GM12878 (cell line): ENCODE measurements around the gene PRR7. TPM values are rescaled to one million over a fixed set of nuclear protein-coding genes. Genes with fewer than 3 reads are reported as not detected.

ENCODE experiments used
- BCL11A ChIP-seq: IDR thresholded peaks from 2 replicates; pipeline ENCODE4 v1.6.1; 2011; ENCODE audit warnings: low read depth, low read length
- HDAC2 ChIP-seq: fragments of 200-600 bp; sonication (generic); IDR thresholded peaks from 2 replicates; pipeline ENCODE4 v1.6.1; 2017
- IKZF1 ChIP-seq: fragments of 450-650 bp; conservative IDR thresholded peaks from 2 replicates; pipeline ENCODE4 v1.6.1; 2017; ENCODE audit warnings: antibody characterized with exemption, mild to moderate bottlenecking
- NRF1 ChIP-seq: conservative IDR thresholded peaks from 2 replicates; pipeline ENCODE4 v1.6.1; 2011; ENCODE audit warnings: mild to moderate bottlenecking, low read depth, low read length, improper control_type of control experiment
- POLR2A ChIP-seq: IDR thresholded peaks from 2 replicates; pipeline ENCODE4 v1.6.1; 2011; ENCODE audit warnings: low read depth, mild to moderate bottlenecking, low read length
- POU2F2 ChIP-seq: IDR thresholded peaks from 3 replicates; pipeline ENCODE4 v1.6.1; 2011; ENCODE audit warnings: low read depth, mild to moderate bottlenecking, low read length, borderline replicate concordance
- RB1 ChIP-seq: fragments of 450-650 bp; formaldehyde crosslinking; IDR thresholded peaks from 2 replicates; pipeline ENCODE4 v1.6.1; 2017; ENCODE audit warnings: mild to moderate bottlenecking, borderline replicate concordance
- RELA ChIP-seq: fragments of 450-650 bp; IDR thresholded peaks from 2 replicates; pipeline ENCODE4 v1.8.0; 2014; ENCODE audit warnings: borderline replicate concordance; ENCODE audit not compliant: partially characterized antibody
- RFX5 ChIP-seq: IDR thresholded peaks from 2 replicates; pipeline ENCODE4 v1.6.1; 2011; ENCODE audit warnings: low read depth, low read length, improper control_type of control experiment
- SIN3A ChIP-seq: IDR thresholded peaks from 2 replicates; pipeline ENCODE4 v1.6.1; 2012; ENCODE audit warnings: low read depth, low read length, improper control_type of control experiment
- SMAD1 ChIP-seq: fragments of 450-650 bp; IDR thresholded peaks from 2 replicates; pipeline ENCODE4 v1.6.1; 2018; ENCODE audit warnings: mild to moderate bottlenecking, low read depth; ENCODE audit not compliant: partially characterized antibody
- SMARCA5 ChIP-seq: fragments of 450-650 bp; IDR thresholded peaks from 2 replicates; pipeline ENCODE4 v1.6.1; 2017; ENCODE audit warnings: mild to moderate bottlenecking
- SPI1 ChIP-seq: IDR thresholded peaks from 2 replicates; pipeline ENCODE4 v1.6.1; 2011; ENCODE audit warnings: low read depth, mild to moderate bottlenecking, low read length, moderate library complexity, borderline replicate concordance; ENCODE audit not compliant: insufficient read depth
- SUPT20H ChIP-seq: IDR thresholded peaks from 2 replicates; pipeline ENCODE4 v1.6.1; 2011; ENCODE audit warnings: low read depth, mild to moderate bottlenecking, low read length, moderate library complexity, borderline replicate concordance; ENCODE audit not compliant: control insufficient read depth
- ZBTB33 ChIP-seq: fragments of 450-650 bp; IDR thresholded peaks from 2 replicates; pipeline ENCODE4 v1.6.1; 2017; ENCODE audit warnings: mild to moderate bottlenecking
- ZZZ3 ChIP-seq: IDR thresholded peaks from 2 replicates; pipeline ENCODE4 v1.6.1; 2011; ENCODE audit warnings: low read depth; ENCODE audit not compliant: control insufficient read depth, insufficient read length
- polyA plus RNA-seq, 11 experiments: library from polyadenylated mRNA; depleted of rRNA in 4 of 11; unstranded in 6 of 11; stranded (reverse) in 5 of 11; fragments of >200 nt; fragmentation: Nextera tagmentation in 4 of 11; fragmentation: Illumina TruSeq in 1 of 11; extraction: Ambion mirVana in 4 of 11; extraction: Trizol in 1 of 11; gene quantifications; 1 replicate in 1 of 11; 2 replicates in 10 of 11; pipeline versions ENCODE4 v1.2.1 to v1.2.3, GENCODE V29; 2011 to 2016; ENCODE audit warnings: inconsistent platforms in 2 of 11, missing spikeins in 2 of 11, low read depth in 1 of 11
- total RNA-seq, 4 experiments: library from RNA; depleted of rRNA in 3 of 4; stranded (reverse); fragments of >200 nt in 3 of 4; fragmentation: Illumina TruSeq in 1 of 4; extraction: Trizol in 1 of 4; gene quantifications; 2 replicates each; pipeline versions ENCODE4 v1.2.1 to v1.2.3, GENCODE V29; 2013 to 2021
- TF ChIP-seq, protein P1 (sequence below): fragments of 450-650 bp; IDR thresholded peaks from 2 replicates; pipeline ENCODE4 v1.6.1; 2017; ENCODE audit warnings: low read depth, mild to moderate bottlenecking, moderate library complexity
- TF ChIP-seq, protein P2 (sequence below): fragments of 450-650 bp; IDR thresholded peaks from 2 replicates; pipeline ENCODE4 v1.6.1; 2017; ENCODE audit warnings: mild to moderate bottlenecking, moderate library complexity
- TF ChIP-seq, protein P3 (sequence below): IDR thresholded peaks from 2 replicates; pipeline ENCODE4 v1.6.1; 2012; ENCODE audit warnings: low read depth, low read length, improper control_type of control experiment
- TF ChIP-seq, protein P4 (sequence below): fragments of 450-650 bp; IDR thresholded peaks from 2 replicates; pipeline ENCODE4 v1.6.1; 2017; ENCODE audit warnings: borderline replicate concordance

The PRR7 gene
- total and polyA plus RNA-seq, 10 of the 15 experiments (the other 5 are each of a cell fraction or from before 2014, with no cell fraction given) = 0.09 to 18.8 (median 4.6) TPM; not detected in 2

- no peak for TF ChIP-seq ZBTB33
- TF ChIP-seq RELA = no peak
- TF ChIP-seq SPI1 = peak; percentile 33; the same call in 1 of the 2 replicates
- no peak for TF ChIP-seq POLR2A
- TF ChIP-seq, protein P1, sequence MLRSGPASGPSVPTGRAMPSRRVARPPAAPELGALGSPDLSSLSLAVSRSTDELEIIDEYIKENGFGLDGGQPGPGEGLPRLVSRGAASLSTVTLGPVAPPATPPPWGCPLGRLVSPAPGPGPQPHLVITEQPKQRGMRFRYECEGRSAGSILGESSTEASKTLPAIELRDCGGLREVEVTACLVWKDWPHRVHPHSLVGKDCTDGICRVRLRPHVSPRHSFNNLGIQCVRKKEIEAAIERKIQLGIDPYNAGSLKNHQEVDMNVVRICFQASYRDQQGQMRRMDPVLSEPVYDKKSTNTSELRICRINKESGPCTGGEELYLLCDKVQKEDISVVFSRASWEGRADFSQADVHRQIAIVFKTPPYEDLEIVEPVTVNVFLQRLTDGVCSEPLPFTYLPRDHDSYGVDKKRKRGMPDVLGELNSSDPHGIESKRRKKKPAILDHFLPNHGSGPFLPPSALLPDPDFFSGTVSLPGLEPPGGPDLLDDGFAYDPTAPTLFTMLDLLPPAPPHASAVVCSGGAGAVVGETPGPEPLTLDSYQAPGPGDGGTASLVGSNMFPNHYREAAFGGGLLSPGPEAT = peak; percentile 37
- peak; percentile 95; the same call in 2 of the 3 replicates for TF ChIP-seq POU2F2
- no peak for TF ChIP-seq NRF1
- TF ChIP-seq, protein P2, sequence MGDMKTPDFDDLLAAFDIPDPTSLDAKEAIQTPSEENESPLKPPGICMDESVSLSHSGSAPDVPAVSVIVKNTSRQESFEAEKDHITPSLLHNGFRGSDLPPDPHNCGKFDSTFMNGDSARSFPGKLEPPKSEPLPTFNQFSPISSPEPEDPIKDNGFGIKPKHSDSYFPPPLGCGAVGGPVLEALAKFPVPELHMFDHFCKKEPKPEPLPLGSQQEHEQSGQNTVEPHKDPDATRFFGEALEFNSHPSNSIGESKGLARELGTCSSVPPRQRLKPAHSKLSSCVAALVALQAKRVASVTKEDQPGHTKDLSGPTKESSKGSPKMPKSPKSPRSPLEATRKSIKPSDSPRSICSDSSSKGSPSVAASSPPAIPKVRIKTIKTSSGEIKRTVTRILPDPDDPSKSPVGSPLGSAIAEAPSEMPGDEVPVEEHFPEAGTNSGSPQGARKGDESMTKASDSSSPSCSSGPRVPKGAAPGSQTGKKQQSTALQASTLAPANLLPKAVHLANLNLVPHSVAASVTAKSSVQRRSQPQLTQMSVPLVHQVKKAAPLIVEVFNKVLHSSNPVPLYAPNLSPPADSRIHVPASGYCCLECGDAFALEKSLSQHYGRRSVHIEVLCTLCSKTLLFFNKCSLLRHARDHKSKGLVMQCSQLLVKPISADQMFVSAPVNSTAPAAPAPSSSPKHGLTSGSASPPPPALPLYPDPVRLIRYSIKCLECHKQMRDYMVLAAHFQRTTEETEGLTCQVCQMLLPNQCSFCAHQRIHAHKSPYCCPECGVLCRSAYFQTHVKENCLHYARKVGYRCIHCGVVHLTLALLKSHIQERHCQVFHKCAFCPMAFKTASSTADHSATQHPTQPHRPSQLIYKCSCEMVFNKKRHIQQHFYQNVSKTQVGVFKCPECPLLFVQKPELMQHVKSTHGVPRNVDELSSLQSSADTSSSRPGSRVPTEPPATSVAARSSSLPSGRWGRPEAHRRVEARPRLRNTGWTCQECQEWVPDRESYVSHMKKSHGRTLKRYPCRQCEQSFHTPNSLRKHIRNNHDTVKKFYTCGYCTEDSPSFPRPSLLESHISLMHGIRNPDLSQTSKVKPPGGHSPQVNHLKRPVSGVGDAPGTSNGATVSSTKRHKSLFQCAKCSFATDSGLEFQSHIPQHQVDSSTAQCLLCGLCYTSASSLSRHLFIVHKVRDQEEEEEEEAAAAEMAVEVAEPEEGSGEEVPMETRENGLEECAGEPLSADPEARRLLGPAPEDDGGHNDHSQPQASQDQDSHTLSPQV = no peak
- peak; percentile 66 for TF ChIP-seq IKZF1
- no peak for TF ChIP-seq RFX5
- TF ChIP-seq, protein P3, sequence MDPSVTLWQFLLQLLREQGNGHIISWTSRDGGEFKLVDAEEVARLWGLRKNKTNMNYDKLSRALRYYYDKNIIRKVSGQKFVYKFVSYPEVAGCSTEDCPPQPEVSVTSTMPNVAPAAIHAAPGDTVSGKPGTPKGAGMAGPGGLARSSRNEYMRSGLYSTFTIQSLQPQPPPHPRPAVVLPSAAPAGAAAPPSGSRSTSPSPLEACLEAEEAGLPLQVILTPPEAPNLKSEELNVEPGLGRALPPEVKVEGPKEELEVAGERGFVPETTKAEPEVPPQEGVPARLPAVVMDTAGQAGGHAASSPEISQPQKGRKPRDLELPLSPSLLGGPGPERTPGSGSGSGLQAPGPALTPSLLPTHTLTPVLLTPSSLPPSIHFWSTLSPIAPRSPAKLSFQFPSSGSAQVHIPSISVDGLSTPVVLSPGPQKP = no peak
- no peak for TF ChIP-seq SUPT20H
- no peak for TF ChIP-seq ZZZ3
- 0 out of 2 replicates have a peak, but pooled peaks have one; percentile 23 for TF ChIP-seq RB1
- TF ChIP-seq BCL11A = peak; percentile 37; the same call in 1 of the 2 replicates
- TF ChIP-seq SMARCA5 = peak; percentile 54; the same call in 1 of the 2 replicates
- TF ChIP-seq SIN3A = no peak
- TF ChIP-seq HDAC2 = no peak
- no peak for TF ChIP-seq SMAD1
- TF ChIP-seq, protein P4, sequence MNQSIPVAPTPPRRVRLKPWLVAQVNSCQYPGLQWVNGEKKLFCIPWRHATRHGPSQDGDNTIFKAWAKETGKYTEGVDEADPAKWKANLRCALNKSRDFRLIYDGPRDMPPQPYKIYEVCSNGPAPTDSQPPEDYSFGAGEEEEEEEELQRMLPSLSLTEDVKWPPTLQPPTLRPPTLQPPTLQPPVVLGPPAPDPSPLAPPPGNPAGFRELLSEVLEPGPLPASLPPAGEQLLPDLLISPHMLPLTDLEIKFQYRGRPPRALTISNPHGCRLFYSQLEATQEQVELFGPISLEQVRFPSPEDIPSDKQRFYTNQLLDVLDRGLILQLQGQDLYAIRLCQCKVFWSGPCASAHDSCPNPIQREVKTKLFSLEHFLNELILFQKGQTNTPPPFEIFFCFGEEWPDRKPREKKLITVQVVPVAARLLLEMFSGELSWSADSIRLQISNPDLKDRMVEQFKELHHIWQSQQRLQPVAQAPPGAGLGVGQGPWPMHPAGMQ = no peak
Observed at GRCh38 chr5:177429248-177430040, 17.2 kb upstream of the PRR7 start (continued).
